Astrocyte of the spinal cord (primary cell): ENCODE data around the gene ARID3B.
"Not testable (repeated sequence)": the region's sequence is repeated elsewhere in the genome, so short reads cannot be mapped to it uniquely, and the experiment has no call there.

Experiments
- DNase-seq: peaks from one replicate; pipeline ENCODE4 v3.0.0; 2011; ENCODE audit warnings: low read depth, low spot score
- H3K4me3 ChIP-seq: 2 replicates; pipeline ENCODE4 v1.5.1; 2011; ENCODE audit warnings: low read depth, mild to moderate bottlenecking, low read length, moderate library complexity
- in situ Hi-C: cut with HindIII; loops from 2 replicates; pipeline ENCODE4 v1.10.0; 2017; ENCODE audit warnings: low sequenced_read_pairs
- TF ChIP-seq, protein P1 (sequence below): IDR thresholded peaks from 2 replicates; pipeline ENCODE4 v1.5.1; 2012; ENCODE audit warnings: low read depth, mild to moderate bottlenecking, low read length, inconsistent platforms

Gene ARID3B

GRCh38 chr15:74626336-74626735, 85.3 kb downstream of the ARID3B start:
- TF ChIP-seq, protein P1, sequence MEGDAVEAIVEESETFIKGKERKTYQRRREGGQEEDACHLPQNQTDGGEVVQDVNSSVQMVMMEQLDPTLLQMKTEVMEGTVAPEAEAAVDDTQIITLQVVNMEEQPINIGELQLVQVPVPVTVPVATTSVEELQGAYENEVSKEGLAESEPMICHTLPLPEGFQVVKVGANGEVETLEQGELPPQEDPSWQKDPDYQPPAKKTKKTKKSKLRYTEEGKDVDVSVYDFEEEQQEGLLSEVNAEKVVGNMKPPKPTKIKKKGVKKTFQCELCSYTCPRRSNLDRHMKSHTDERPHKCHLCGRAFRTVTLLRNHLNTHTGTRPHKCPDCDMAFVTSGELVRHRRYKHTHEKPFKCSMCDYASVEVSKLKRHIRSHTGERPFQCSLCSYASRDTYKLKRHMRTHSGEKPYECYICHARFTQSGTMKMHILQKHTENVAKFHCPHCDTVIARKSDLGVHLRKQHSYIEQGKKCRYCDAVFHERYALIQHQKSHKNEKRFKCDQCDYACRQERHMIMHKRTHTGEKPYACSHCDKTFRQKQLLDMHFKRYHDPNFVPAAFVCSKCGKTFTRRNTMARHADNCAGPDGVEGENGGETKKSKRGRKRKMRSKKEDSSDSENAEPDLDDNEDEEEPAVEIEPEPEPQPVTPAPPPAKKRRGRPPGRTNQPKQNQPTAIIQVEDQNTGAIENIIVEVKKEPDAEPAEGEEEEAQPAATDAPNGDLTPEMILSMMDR: no peak
- DNase-seq: no peak
- no peak overlapping the region for H3K4me3 ChIP-seq
- in situ Hi-C loops: no loop called here

DNA sequence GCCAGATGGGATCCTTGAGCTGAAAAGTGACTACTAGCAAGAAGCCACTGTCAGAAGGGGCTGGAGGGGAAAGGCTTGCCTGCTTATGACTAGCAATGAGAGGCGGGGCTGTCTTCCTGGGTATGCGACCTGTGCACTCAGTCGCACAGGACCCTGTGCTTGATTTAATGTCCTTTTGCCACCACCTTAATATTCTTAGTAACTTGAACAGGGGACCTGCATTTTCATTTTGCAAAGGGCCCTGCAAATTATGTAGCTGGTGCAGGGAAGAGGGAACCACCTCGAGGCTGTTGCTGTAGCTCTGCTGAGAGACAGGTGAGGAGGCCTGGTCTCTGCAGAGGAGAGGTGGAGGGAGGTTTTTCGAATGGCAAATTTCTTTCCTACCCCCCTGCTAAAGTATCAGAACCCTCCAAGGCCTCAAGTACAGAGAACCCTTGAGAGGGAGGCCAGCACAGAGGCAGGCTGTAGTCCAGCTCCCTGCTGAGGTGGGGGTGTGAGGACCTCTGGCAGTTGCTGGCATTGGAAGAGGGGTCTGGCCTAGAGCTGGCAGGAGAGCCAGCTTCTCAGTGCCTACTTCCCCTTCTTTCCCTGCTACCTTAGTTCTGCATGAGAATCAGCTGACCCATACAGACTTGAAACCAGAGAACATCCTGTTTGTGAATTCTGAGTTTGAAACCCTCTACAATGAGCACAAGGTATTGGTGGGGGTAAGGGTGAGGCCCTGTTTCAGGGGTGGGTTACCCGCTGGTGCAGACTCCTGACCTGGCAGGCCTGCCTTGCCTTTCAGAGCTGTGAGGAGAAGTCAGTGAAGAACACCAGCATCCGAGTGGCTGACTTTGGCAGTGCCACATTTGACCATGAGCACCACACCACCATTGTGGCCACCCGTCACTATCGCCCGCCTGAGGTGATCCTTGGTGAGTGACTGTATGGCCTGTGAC, 86.0 kb downstream of the ARID3B start:
- in situ Hi-C loops: no loop called here
- TF ChIP-seq, protein P1: no peak
- no peak overlapping the region for H3K4me3 ChIP-seq
- DNase-seq: no peak

GRCh38 chr15:74627766-74628165, 86.7 kb downstream of the ARID3B start:
- DNase-seq: no peak
- H3K4me3 ChIP-seq: no peak overlapping the region
- in situ Hi-C loops: no loop called here
- TF ChIP-seq, protein P1: no peak

DNA sequence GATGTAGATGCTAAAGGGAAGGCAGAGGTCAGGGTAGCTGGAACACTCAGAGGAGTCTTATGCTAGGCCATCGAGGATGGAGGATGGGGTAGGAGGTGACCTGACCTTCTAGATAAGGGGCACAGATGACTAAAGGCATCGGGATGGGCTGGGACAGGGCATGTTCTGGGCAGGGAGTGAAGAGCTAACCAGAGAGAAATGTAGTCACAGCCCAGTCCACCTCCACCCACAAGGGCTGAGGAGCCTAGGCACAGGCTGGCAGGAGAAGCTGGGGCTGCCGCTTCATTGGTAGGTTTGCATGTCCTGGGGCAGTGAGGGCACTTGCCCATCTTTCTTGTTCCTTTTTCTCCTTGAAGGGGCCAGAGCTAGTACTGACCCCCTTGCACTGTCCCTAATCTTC, 87.2 kb downstream of the ARID3B start:
- in situ Hi-C loops: no loop called here
- TF ChIP-seq, protein P1: no peak
- no peak for DNase-seq
- H3K4me3 ChIP-seq: no peak overlapping the region

DNA sequence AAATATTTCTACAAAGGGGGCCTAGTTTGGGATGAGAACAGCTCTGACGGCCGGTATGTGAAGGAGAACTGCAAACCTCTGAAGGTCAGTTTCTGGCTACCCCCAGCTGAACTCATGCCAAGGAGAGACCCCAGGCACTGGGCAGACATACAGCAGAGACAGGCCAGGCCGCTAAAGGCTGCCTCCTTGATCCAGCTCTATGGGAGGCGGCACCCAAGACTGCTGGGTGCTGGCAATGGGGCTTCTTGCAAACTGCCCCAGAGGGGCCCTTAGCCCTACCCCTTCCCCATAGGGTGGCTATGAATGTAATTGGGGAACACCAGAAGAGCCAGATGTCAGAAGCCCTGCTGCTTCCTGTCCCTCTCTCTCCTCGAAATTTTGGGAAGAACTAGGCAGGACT, 87.9 kb downstream of the ARID3B start:
- in situ Hi-C loops: no loop called here

GRCh38 chr15:74629696-74630095, 88.7 kb downstream of the ARID3B start:
- in situ Hi-C loops, DNase-seq, H3K4me3 ChIP-seq: not testable (repeated sequence)

More for the DNA sequence above, 87.9 kb downstream of the ARID3B start:
- no peak overlapping the region for H3K4me3 ChIP-seq
- DNase-seq: no peak
- TF ChIP-seq, protein P1: no peak
